Osteoblast (primary cell): ENCODE results near the gene UBE2E1. TPM values are rescaled to one million over a fixed set of nuclear protein-coding genes. Genes with fewer than 3 reads are reported as not detected.
"Not testable (repeated sequence)": the region's sequence is repeated elsewhere in the genome, so short reads cannot be mapped to it uniquely, and the experiment has no call there.

Experiments used
- DNase-seq: peaks from one replicate; pipeline ENCODE4 v3.0.0; 2011; ENCODE audit warnings: low spot score, mixed read lengths; ENCODE audit not compliant: insufficient read length; ENCODE audit errors: missing footprints
- H2AFZ ChIP-seq: 2 replicates; pipeline ENCODE4 v1.6.0; 2011; ENCODE audit warnings: mild to moderate bottlenecking, low read length
- H3K27ac ChIP-seq: 2 replicates; pipeline ENCODE4 v1.5.1; 2011; ENCODE audit warnings: mild to moderate bottlenecking, low read depth, low read length, moderate library complexity
- H3K27me3 ChIP-seq: 2 replicates; pipeline ENCODE4 v1.6.0; 2012; ENCODE audit warnings: mild to moderate bottlenecking, control low read depth, inconsistent platforms, low read length, moderate library complexity; ENCODE audit not compliant: insufficient read depth
- H3K36me3 ChIP-seq: 2 replicates; pipeline ENCODE4 v1.5.1; 2011; ENCODE audit warnings: mild to moderate bottlenecking, low read length, control low read depth, moderate library complexity; ENCODE audit not compliant: insufficient read depth
- H3K4me1 ChIP-seq: 2 replicates; pipeline ENCODE4 v1.5.1; 2011; ENCODE audit warnings: mild to moderate bottlenecking, low read length, control low read depth, moderate library complexity; ENCODE audit not compliant: insufficient read depth
- H3K4me2 ChIP-seq: 2 replicates; pipeline ENCODE4 v1.6.0; 2011; ENCODE audit warnings: mild to moderate bottlenecking, low read length; ENCODE audit not compliant: insufficient read depth
- H3K4me3 ChIP-seq: fragments of 200-600 bp; sonication (generic); 3 replicates; pipeline ENCODE4 v1.5.1; 2012; ENCODE audit warnings: mild to moderate bottlenecking, low read length, inconsistent platforms; ENCODE audit not compliant: insufficient read depth
- H3K79me2 ChIP-seq: 2 replicates; pipeline ENCODE4 v1.6.0; 2012; ENCODE audit warnings: mild to moderate bottlenecking, low read length, control low read depth, inconsistent platforms; ENCODE audit not compliant: insufficient read depth
- H3K9me3 ChIP-seq: 2 replicates; pipeline ENCODE4 v1.5.1; 2011; ENCODE audit warnings: low read depth, low read length, control low read depth
- H4K20me1 ChIP-seq: 2 replicates; pipeline ENCODE4 v1.6.0; 2012; ENCODE audit warnings: mild to moderate bottlenecking, low read length, control low read depth; ENCODE audit not compliant: insufficient read depth
- total RNA-seq: library from RNA; depleted of rRNA; stranded (reverse); fragments of >200 nt; gene quantifications from 2 replicates; pipeline ENCODE4 v1.2.3, GENCODE V29; 2012
- TF ChIP-seq, protein P1 (sequence below): IDR thresholded peaks from 2 replicates; pipeline ENCODE4 v1.5.1; 2011; ENCODE audit warnings: mild to moderate bottlenecking, low read depth, low read length, moderate library complexity; ENCODE audit errors: extremely low read depth

UBE2E1 gene
- total RNA-seq, 1 donor, result 98.1 TPM

DNA sequence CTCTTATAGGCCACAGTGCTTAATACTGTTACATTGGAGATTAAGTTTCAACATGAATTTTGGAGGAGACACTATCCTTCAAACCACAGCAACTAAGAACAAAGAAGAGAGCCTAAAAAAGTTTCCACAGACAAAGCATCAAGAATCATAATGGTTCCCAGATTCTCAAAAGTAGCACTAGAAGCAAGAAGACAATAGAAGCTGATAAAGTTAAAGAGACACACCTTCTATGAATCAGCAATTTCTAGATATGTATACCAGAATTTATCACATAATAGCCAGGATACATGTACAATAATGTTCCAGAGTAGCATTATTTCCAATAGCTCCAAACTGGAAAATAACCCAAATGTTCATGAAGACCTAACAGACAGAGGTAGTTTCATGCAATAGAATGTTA lies 98.8 kb downstream of the UBE2E1 start:
- no peaks in the 10 kb centered on the region for H3K9me3 ChIP-seq
- TF ChIP-seq, protein P1, sequence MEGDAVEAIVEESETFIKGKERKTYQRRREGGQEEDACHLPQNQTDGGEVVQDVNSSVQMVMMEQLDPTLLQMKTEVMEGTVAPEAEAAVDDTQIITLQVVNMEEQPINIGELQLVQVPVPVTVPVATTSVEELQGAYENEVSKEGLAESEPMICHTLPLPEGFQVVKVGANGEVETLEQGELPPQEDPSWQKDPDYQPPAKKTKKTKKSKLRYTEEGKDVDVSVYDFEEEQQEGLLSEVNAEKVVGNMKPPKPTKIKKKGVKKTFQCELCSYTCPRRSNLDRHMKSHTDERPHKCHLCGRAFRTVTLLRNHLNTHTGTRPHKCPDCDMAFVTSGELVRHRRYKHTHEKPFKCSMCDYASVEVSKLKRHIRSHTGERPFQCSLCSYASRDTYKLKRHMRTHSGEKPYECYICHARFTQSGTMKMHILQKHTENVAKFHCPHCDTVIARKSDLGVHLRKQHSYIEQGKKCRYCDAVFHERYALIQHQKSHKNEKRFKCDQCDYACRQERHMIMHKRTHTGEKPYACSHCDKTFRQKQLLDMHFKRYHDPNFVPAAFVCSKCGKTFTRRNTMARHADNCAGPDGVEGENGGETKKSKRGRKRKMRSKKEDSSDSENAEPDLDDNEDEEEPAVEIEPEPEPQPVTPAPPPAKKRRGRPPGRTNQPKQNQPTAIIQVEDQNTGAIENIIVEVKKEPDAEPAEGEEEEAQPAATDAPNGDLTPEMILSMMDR, result no peak
- H3K79me2 ChIP-seq, result no peaks in the 10 kb centered on the region
- H3K4me1 ChIP-seq, result no peaks in the 10 kb centered on the region
- H3K4me3 ChIP-seq, result no peak overlapping the region
- no peak for DNase-seq
- H2AFZ ChIP-seq, result no peak overlapping the region
- no peaks in the 10 kb centered on the region for H4K20me1 ChIP-seq
- peaks cover 7% of the 10 kb centered on the region for H3K36me3 ChIP-seq
- H3K27me3 ChIP-seq, result no peaks in the 10 kb centered on the region
- H3K27ac ChIP-seq, result no peak overlapping the region
- H3K4me2 ChIP-seq, result no peak overlapping the region

DNA sequence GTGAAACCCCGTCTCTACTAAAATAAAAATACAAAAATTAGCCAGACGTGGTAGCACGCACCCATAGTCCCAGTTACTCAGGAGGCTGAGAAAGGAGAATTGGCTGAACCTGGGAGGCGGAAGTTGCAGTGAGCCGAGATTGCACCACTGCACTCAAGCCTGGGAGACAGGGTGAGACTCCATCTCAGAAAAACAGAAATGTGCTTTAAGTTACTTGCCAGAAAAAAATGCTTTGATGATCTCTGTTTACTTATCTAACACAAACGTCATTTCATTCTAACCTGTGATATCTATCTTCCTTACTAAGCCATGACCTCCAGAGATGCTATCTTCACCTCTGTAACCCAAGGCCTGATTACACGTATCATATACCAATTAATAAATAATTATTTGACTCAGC lies 103.6 kb downstream of the UBE2E1 start:
- TF ChIP-seq, protein P1, result no peak
- H2AFZ ChIP-seq, result no peak overlapping the region
- no peak overlapping the region for H3K4me3 ChIP-seq
- H3K4me2 ChIP-seq, result no peak overlapping the region
- no peaks in the 10 kb centered on the region for H3K27me3 ChIP-seq
- H3K36me3 ChIP-seq, result peaks cover 8% of the 10 kb centered on the region
- no peak for DNase-seq
- H4K20me1 ChIP-seq, result no peaks in the 10 kb centered on the region
- H3K4me1 ChIP-seq, result no peaks in the 10 kb centered on the region
- no peaks in the 10 kb centered on the region for H3K9me3 ChIP-seq
- peaks cover 6% of the 10 kb centered on the region for H3K79me2 ChIP-seq
- H3K27ac ChIP-seq, result no peak overlapping the region

DNA sequence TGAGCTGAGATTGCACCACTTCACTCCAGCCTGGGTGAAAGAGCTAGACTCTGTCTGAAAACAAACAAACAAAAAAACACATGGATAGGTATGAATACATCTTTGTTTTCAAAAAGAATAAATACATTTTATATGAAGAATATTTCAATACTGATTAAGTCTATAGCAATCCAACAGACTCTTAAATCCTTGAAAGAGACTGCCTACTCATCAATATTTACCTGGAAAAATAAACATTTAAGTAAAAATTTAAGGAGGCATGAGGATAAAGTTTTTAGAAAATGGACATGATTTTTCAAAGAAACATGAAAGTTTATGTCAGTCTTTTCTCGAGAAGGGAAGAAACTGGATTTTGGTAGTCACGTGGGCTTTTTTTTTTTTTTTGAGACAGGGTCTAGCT lies 105.6 kb downstream of the UBE2E1 start:
- peaks cover 7% of the 10 kb centered on the region for H3K4me1 ChIP-seq
- no peaks in the 10 kb centered on the region for H4K20me1 ChIP-seq
- H3K27me3 ChIP-seq, result no peaks in the 10 kb centered on the region
- no peak for DNase-seq
- H3K36me3 ChIP-seq, result peaks cover 8% of the 10 kb centered on the region
- no peak overlapping the region for H3K4me2 ChIP-seq
- no peak overlapping the region for H2AFZ ChIP-seq
- TF ChIP-seq, protein P1, result no peak
- H3K4me3 ChIP-seq, result no peak overlapping the region
- no peak overlapping the region for H3K27ac ChIP-seq
- H3K79me2 ChIP-seq, result peaks cover 22% of the 10 kb centered on the region
- no peaks in the 10 kb centered on the region for H3K9me3 ChIP-seq

DNA sequence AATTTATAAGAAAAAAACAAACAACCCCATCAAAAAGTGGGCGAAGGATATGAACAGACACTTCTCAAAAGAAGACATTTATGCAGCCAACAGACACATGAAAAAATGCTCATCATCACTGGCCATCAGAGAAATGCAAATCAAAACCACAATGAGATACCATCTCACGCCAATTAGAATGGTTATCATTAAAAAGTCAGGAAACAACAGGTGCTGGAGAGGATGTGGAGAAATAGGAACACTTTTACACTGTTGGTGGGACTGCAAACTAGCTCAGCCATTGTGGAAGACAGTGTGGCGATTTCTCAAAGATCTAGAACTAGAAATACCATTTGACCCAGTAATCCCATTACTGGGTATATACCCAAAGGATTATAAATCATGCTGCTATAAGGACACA lies 106.6 kb downstream of the UBE2E1 start:
- not testable (repeated sequence) for H3K4me1 ChIP-seq, H4K20me1 ChIP-seq

More for the DNA sequence above, 106.6 kb downstream of the UBE2E1 start:
- peaks cover 28% of the 10 kb centered on the region for H3K79me2 ChIP-seq
- H3K4me2 ChIP-seq, H3K27ac ChIP-seq, DNase-seq, H3K4me3 ChIP-seq, H2AFZ ChIP-seq, H3K27me3 ChIP-seq, H3K9me3 ChIP-seq, H3K36me3 ChIP-seq: not testable (repeated sequence)
